GM12878 (cell line): ENCODE data around the gene EAF1. TPM values are rescaled to one million over a fixed set of nuclear protein-coding genes. Genes with fewer than 3 reads are reported as not detected.

Experiments
- ATAC-seq: fragments of 200-7000 bp; cut with Tn5 transposase; 3 replicates; pipeline ENCODE4 v1.9.1; 2020; ENCODE audit warnings: mild to moderate bottlenecking, moderate library complexity
- BruUV-seq: library from RNA; stranded (reverse); fragments of 400-500 nt; replicated peaks from 2 replicates; lab custom pipeline; 2021; lab: Mats Ljungman, UMichigan
- CTCF ChIA-PET: fragments of 300-600 bp; sonication (Branson Sonifier 250); formaldehyde crosslinking; extraction: SDS; loops from one replicate; lab custom pipeline; 2021; ENCODE audit warnings: inconsistent platforms; lab: Yijun Ruan, JAX
- POLR2A ChIA-PET: fragments of 350-600 bp; formaldehyde crosslinking; extraction: SDS; loops from one replicate; lab custom pipeline; 2021; ENCODE audit warnings: inconsistent platforms; lab: Charles Lee
- RAD21 ChIA-PET: fragments of 300-600 bp; sonication (Branson Sonifier 250); formaldehyde crosslinking; loops from one replicate; lab custom pipeline; 2023; ENCODE audit warnings: antibody characterized with exemption; ENCODE audit not compliant: unreplicated experiment; lab: Charles Lee
- SMC1A ChIA-PET: fragments of 300-600 bp; sonication (Branson Sonifier 250); formaldehyde crosslinking; loops from one replicate; lab custom pipeline; 2023; ENCODE audit not compliant: unreplicated experiment, uncharacterized antibody; lab: Charles Lee
- DNase-seq: peaks from one replicate; pipeline ENCODE4 v3.0.0-alpha.2; 2011; ENCODE audit warnings: low read depth, low spot score
- FAIRE-seq: peaks from 3 replicates; lab custom pipeline; 2011; peaks lifted over from hg19 to GRCh38; lab: Jason Lieb, UNC
- H2AFZ ChIP-seq: 2 replicates; pipeline ENCODE4 v1.6.0; 2011; ENCODE audit warnings: low read depth, low read length, control low read depth; ENCODE audit not compliant: control insufficient read depth
- H3K27ac ChIP-seq: 2 replicates; pipeline ENCODE4 v1.5.1; 2011; ENCODE audit warnings: control low read depth; ENCODE audit not compliant: control insufficient read depth, insufficient read depth
- H3K27me3 ChIP-seq, 2 experiments: replicated peaks in 1 of 2; 2 replicates each; pipeline versions ENCODE4 v1.6.0 to v1.6.1; 2011; ENCODE audit warnings: low read length in 1 of 2; ENCODE audit not compliant: control insufficient read depth in 2 of 2, insufficient read depth in 2 of 2
- H3K36me3 ChIP-seq, 2 experiments: 2 replicates each; pipeline ENCODE4 v1.5.1; 2011; ENCODE audit warnings: low read length in 1 of 2; ENCODE audit not compliant: control insufficient read depth in 2 of 2, insufficient read depth in 2 of 2
- H3K4me1 ChIP-seq: 2 replicates; pipeline ENCODE4 v1.6.1; 2011; ENCODE audit warnings: mild to moderate bottlenecking, low read length, moderate library complexity, mixed read lengths; ENCODE audit not compliant: control insufficient read depth, insufficient read depth
- H3K4me2 ChIP-seq: 2 replicates; pipeline ENCODE4 v1.6.0; 2011; ENCODE audit warnings: control low read depth; ENCODE audit not compliant: control insufficient read depth, insufficient read depth
- H3K4me3 ChIP-seq: fragments of 200-600 bp; sonication (generic); 2 replicates; pipeline ENCODE4 v1.5.1; 2016
- H3K79me2 ChIP-seq: 2 replicates; pipeline ENCODE4 v1.6.0; 2011; ENCODE audit warnings: low read length; ENCODE audit not compliant: control insufficient read depth, insufficient read depth
- H3K9ac ChIP-seq: 2 replicates; pipeline ENCODE4 v1.8.0; 2011; ENCODE audit warnings: low read length, control low read depth, mixed read lengths; ENCODE audit not compliant: control insufficient read depth, insufficient read depth
- H3K9me3 ChIP-seq: replicated peaks from 3 replicates; pipeline ENCODE4 v1.5.1; 2011; ENCODE audit warnings: mild to moderate bottlenecking, low read length; ENCODE audit not compliant: control insufficient read depth, insufficient read depth
- H4K20me1 ChIP-seq: 2 replicates; pipeline ENCODE4 v1.6.0; 2011; ENCODE audit not compliant: control insufficient read depth, insufficient read depth
- BCLAF1 ChIP-seq: fragments of 450-650 bp; IDR thresholded peaks from 2 replicates; pipeline ENCODE4 v1.6.1; 2017; ENCODE audit warnings: antibody characterized with exemption, mild to moderate bottlenecking, moderate library complexity
- EGR1 ChIP-seq, 2 experiments: IDR thresholded peaks; 1 replicate in 1 of 2; 2 replicates in 1 of 2; pipeline ENCODE4 v1.6.1; 2011 to 2012; ENCODE audit warnings: low read depth in 2 of 2, low read length in 2 of 2, borderline replicate concordance in 1 of 2, mild to moderate bottlenecking in 1 of 2, moderate library complexity in 1 of 2
- FOXK2 ChIP-seq: fragments of 450-650 bp; IDR thresholded peaks from 2 replicates; pipeline ENCODE4 v1.6.1; 2017; ENCODE audit warnings: mild to moderate bottlenecking, moderate library complexity
- JUND ChIP-seq: IDR thresholded peaks from 2 replicates; pipeline ENCODE4 v1.6.1; 2012; ENCODE audit warnings: low read depth, mild to moderate bottlenecking, low read length, improper control_type of control experiment, moderate library complexity
- PAX5 ChIP-seq: IDR thresholded peaks from 2 replicates; pipeline ENCODE4 v1.6.1; 2011; ENCODE audit warnings: low read depth, low read length, borderline replicate concordance
- SMAD1 ChIP-seq: fragments of 450-650 bp; IDR thresholded peaks from 2 replicates; pipeline ENCODE4 v1.6.1; 2018; ENCODE audit warnings: mild to moderate bottlenecking, low read depth; ENCODE audit not compliant: partially characterized antibody
- SP1 ChIP-seq: IDR thresholded peaks from one replicate; pipeline ENCODE4 v1.6.1; 2011; ENCODE audit warnings: low read depth, low read length
- SREBF1 ChIP-seq: IDR thresholded peaks from 2 replicates; pipeline ENCODE4 v1.6.1; 2012; ENCODE audit warnings: mild to moderate bottlenecking, low read length
- YBX1 ChIP-seq: fragments of 450-650 bp; IDR thresholded peaks from 2 replicates; pipeline ENCODE4 v1.6.1; 2016; ENCODE audit warnings: antibody characterized with exemption
- ZBTB33 ChIP-seq: fragments of 450-650 bp; IDR thresholded peaks from 2 replicates; pipeline ENCODE4 v1.6.1; 2017; ENCODE audit warnings: mild to moderate bottlenecking
- WGBS: methylation state at CpG from one replicate; pipeline ENCODE4 v1.1.6; 2016; ENCODE audit warnings: low lambda C conversion rate; ENCODE audit not compliant: insufficient replicate concordance, insufficient coverage; ENCODE audit errors: missing lambda C conversion rate; 5-methylcytosine and 5-hydroxymethylcytosine counted together
- in situ Hi-C: fragments of 300-500 bp; cut with MboI; formaldehyde crosslinking; loops from 9 replicates; pipeline ENCODE4 v1.14.3; 2018; ENCODE audit warnings: mixed read lengths
- intact Hi-C: fragments of 100-400 bp; cut with micrococcal nuclease; formaldehyde crosslinking; loops from one replicate; pipeline ENCODE4 v1.14.2; 2022; ENCODE audit not compliant: unreplicated experiment
- polyA plus RNA-seq, 11 experiments: library from polyadenylated mRNA; depleted of rRNA in 4 of 11; unstranded in 6 of 11; stranded (reverse) in 5 of 11; fragments of >200 nt; fragmentation: Nextera tagmentation in 4 of 11; fragmentation: Illumina TruSeq in 1 of 11; extraction: Ambion mirVana in 4 of 11; extraction: Trizol in 1 of 11; gene quantifications; 1 replicate in 1 of 11; 2 replicates in 10 of 11; pipeline versions ENCODE4 v1.2.1 to v1.2.3, GENCODE V29; 2011 to 2016; ENCODE audit warnings: inconsistent platforms in 2 of 11, missing spikeins in 2 of 11, low read depth in 1 of 11
- total RNA-seq, 4 experiments: library from RNA; depleted of rRNA in 3 of 4; stranded (reverse); fragments of >200 nt in 3 of 4; fragmentation: Illumina TruSeq in 1 of 4; extraction: Trizol in 1 of 4; gene quantifications; 2 replicates each; pipeline versions ENCODE4 v1.2.1 to v1.2.3, GENCODE V29; 2013 to 2021
- TF ChIP-seq, protein P1 (sequence below): fragments of 150-350 bp; IDR thresholded peaks from 2 replicates; pipeline ENCODE4 v1.6.1; 2016; ENCODE audit warnings: low read depth, low read length
- TF ChIP-seq, protein P2 (sequence below): fragments of 450-650 bp; IDR thresholded peaks from 2 replicates; pipeline ENCODE4 v1.6.1; 2017; ENCODE audit warnings: mild to moderate bottlenecking, moderate library complexity

The EAF1 gene
- total and polyA plus RNA-seq, 10 of the 15 experiments (the other 5 are each of a cell fraction or from before 2014, with no cell fraction given): 6.8 to 21.6 (median 15.6) TPM

GRCh38 chr3:15420871-15421270 lies 6.5 kb upstream of the EAF1 start:
- H3K4me2 ChIP-seq: no peak overlapping the region
- H3K4me3 ChIP-seq: no peak overlapping the region
- no peaks in the 10 kb centered on the region for H3K4me1 ChIP-seq
- 49% methylated on average over 4 of the region's 4 CpGs for WGBS
- ChIA-PET SMC1A (interaction anchor here (0.6 to 1.0 kb wide), 2 partner anchors 10 to 1214 kb away, joined by 3 read pairs; no protein-coding TSS in a partner anchor), CTCF (interaction anchor here (1.0 kb wide), 1 partner anchor 391 kb away, joined by 3 read pairs; no protein-coding TSS in a partner anchor), POLR2A (no interaction called here), RAD21 (no interaction called here)
- no peak overlapping the region for H3K9ac ChIP-seq
- H3K27ac ChIP-seq: no peak overlapping the region
- H3K36me3 ChIP-seq: peaks cover 0 to 13% of the 10 kb centered on the region in 2 experiments
- no peak for FAIRE-seq
- no peak overlapping the region for H2AFZ ChIP-seq
- ATAC-seq: no peak
- in situ Hi-C loops: no loop called here
- H3K9me3 ChIP-seq: no peaks in the 10 kb centered on the region
- H3K27me3 ChIP-seq: no peaks in the 10 kb centered on the region
- no TSS peak for BruUV-seq
- H3K79me2 ChIP-seq: no peaks in the 10 kb centered on the region
- DNase-seq: no peak
- intact Hi-C loops: no loop called here
- H4K20me1 ChIP-seq: no peaks in the 10 kb centered on the region
- TF ChIP-seq SMAD1 (no peak), SP1 (no peak), SREBF1 (no peak), PAX5 (no peak), BCLAF1 (no peak), FOXK2 (no peak), JUND (no peak), YBX1 (no peak), ZBTB33 (no peak), EGR1 (IDR thresholded peaks at IDR 0.05; ENCODE audit: borderline replicate concordance in 1 of 2, low read depth in 2 of 2, low read length in 2 of 2) (no peak)
- TF ChIP-seq, protein P1, sequence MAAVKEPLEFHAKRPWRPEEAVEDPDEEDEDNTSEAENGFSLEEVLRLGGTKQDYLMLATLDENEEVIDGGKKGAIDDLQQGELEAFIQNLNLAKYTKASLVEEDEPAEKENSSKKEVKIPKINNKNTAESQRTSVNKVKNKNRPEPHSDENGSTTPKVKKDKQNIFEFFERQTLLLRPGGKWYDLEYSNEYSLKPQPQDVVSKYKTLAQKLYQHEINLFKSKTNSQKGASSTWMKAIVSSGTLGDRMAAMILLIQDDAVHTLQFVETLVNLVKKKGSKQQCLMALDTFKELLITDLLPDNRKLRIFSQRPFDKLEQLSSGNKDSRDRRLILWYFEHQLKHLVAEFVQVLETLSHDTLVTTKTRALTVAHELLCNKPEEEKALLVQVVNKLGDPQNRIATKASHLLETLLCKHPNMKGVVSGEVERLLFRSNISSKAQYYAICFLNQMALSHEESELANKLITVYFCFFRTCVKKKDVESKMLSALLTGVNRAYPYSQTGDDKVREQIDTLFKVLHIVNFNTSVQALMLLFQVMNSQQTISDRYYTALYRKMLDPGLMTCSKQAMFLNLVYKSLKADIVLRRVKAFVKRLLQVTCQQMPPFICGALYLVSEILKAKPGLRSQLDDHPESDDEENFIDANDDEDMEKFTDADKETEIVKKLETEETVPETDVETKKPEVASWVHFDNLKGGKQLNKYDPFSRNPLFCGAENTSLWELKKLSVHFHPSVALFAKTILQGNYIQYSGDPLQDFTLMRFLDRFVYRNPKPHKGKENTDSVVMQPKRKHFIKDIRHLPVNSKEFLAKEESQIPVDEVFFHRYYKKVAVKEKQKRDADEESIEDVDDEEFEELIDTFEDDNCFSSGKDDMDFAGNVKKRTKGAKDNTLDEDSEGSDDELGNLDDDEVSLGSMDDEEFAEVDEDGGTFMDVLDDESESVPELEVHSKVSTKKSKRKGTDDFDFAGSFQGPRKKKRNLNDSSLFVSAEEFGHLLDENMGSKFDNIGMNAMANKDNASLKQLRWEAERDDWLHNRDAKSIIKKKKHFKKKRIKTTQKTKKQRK: no peak
- TF ChIP-seq, protein P2, sequence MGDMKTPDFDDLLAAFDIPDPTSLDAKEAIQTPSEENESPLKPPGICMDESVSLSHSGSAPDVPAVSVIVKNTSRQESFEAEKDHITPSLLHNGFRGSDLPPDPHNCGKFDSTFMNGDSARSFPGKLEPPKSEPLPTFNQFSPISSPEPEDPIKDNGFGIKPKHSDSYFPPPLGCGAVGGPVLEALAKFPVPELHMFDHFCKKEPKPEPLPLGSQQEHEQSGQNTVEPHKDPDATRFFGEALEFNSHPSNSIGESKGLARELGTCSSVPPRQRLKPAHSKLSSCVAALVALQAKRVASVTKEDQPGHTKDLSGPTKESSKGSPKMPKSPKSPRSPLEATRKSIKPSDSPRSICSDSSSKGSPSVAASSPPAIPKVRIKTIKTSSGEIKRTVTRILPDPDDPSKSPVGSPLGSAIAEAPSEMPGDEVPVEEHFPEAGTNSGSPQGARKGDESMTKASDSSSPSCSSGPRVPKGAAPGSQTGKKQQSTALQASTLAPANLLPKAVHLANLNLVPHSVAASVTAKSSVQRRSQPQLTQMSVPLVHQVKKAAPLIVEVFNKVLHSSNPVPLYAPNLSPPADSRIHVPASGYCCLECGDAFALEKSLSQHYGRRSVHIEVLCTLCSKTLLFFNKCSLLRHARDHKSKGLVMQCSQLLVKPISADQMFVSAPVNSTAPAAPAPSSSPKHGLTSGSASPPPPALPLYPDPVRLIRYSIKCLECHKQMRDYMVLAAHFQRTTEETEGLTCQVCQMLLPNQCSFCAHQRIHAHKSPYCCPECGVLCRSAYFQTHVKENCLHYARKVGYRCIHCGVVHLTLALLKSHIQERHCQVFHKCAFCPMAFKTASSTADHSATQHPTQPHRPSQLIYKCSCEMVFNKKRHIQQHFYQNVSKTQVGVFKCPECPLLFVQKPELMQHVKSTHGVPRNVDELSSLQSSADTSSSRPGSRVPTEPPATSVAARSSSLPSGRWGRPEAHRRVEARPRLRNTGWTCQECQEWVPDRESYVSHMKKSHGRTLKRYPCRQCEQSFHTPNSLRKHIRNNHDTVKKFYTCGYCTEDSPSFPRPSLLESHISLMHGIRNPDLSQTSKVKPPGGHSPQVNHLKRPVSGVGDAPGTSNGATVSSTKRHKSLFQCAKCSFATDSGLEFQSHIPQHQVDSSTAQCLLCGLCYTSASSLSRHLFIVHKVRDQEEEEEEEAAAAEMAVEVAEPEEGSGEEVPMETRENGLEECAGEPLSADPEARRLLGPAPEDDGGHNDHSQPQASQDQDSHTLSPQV: no peak
